Stimulated activated CD8-positive, alpha-beta memory T cell treated with anti-CD3 and anti-CD28 coated beads, Interleukin-12 subunit alpha, Interleukin-12 subunit beta, amount 100 ng/mL, for 4 hours (primary cell): Measurements from ENCODE around the gene UBE2H.
A peak's percentile ranks its signal among the peaks of the same experiment; 100 is the strongest.
"Not testable (repeated sequence)": the region's sequence is repeated elsewhere in the genome, so short reads cannot be mapped to it uniquely, and the experiment has no call there.

Experiments used
- DNase-seq: peaks from one replicate; pipeline ENCODE4 v3.0.0-alpha.2; 2020; ENCODE audit warnings: low read depth

UBE2H gene

DNA sequence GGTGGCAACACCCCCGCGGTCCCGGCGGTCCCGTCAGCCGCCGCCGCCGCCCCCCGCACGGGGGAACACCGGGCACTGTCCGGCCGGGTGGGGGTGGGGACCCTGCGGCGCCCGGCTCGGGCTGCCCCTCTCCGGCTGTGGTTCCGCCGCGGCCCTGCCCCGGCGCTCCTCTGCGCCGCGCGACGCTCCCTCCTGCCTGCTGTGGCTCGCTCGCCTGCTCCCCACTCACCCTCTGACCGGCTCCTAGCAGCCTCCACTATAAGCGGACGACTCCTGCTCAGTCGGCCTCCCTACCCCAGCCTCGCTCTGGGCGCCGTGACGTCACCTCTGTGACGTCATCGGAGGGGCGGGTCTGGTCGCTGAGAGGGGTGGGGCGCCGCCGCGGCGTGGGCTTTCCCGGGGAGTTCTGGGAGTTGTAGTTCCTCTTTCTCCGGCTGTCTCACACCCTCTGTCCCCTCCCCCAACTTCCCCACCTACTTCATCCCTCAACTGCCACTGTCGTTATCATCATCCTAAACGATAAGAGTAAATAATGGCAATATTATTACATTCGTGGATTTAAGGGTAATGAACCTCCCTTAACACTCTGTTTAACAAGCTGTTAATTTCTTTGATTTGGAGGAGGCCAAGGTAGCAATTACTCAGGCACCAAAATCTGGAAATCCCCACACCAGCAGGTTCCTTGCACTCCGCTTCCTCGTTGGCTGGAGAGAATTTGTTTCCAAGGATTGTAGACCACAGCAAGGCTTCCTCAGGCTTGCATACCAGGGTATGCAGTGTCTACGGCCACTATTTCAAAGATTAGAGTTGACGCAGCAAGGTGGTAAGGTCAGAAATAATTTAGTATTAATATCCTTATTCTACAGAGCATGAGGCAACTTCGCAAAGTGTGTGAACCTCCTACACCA, at the start of gene UBE2H:
UBE2H (minus strand) TSS at position 308 of the 908 bp plus-strand sequence. CDS start 405 bp downstream, outside the sequence.
- DNase-seq: peak; percentile 88

DNA sequence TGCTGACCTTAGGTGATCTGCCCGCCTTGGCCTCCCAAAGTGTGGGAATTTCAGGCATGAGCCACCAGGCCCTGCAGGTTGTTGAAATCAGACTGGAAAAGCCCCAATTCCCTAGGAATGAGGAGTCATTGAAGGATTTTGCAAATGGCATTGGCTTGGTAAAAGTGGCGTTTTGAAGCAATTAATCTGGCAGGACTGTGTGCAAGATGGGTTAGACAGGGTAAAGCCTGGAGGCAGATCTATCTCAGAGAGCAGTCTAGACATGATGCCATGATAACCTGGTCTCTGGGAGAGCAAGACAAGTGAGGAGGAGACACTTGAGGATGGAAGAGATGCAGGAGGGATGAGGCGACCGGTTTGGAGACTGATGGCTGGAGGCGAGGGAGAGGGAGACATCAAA, 45.7 kb upstream of the UBE2H start:
- DNase-seq: no peak

DNA sequence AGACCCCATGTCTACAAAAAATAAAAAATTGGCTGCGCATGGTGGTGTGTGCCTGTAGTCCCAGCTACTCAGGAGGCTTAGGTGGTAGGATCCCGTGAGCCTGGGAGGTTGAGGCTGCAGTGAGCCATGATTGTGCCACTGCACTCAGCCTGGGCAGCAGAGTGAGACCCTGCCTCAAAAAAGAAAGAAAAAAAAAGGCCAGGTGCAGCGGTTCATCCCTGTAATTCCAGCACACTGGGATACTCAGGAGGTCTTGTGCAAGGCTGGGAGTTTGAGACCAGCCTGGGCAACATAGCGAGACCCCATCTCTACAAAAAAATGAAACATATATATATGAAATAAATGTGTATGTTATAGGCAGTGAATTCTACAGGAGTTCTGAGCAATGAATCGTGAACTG, 44.5 kb upstream of the UBE2H start:
- no peak for DNase-seq

DNA sequence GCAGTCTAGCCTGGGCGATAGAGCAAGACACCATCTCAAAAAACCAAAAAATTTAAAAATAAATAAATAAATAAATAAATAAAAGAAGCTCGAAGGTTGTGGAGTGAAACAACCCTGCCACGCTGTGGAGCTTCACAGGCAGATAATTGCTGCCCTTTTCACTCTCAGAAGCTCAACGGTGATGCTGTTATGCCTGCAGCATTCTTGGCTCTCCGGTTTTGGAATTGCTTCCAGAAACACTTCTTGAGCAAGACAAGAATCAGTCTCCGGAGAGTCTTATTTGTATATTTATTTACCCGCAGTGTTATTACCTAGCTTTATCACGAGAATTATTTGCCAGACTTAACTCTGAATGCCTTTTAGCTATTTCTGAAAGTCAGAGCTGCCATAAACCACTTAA, 40.5 kb upstream of the UBE2H start:
- DNase-seq: no peak

DNA sequence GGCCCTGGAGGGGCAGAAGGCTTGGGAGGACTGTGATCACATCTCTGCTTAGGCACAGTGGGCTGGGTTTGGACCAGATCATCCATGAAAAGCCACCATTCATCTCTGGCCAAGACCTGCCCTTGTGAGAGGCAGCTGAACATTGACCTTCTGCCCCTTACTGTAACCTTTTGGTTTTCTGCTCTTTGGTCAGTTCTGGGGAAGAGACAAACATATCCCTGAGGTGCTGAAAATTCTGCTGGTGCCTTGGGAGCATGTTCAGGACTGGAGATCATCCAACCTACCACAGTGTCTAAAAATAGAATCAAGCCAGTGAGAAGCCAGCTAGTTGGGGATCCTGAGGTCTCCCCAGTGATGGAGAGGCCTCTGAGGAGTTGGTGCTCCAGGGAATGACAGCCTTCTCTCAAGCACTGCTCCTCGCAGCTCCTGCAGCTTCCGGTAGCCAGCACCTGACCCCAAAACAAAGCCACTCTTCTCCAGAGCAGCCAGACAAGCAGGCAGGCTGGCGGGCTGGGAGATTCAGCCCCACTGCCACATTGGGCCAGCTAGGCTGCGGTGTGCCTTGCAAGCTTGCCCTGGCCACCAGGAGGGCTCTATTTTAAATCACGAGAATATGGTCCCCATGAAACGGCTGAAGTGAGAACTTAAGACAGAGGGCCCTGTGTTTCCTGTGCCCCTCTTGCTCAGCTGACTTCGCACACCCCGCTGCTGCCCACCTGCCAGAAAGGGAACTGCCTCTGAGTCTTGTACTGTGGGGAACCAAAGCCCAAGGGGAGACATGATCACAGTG, 37.8 kb upstream of the UBE2H start:
- no peak for DNase-seq

DNA sequence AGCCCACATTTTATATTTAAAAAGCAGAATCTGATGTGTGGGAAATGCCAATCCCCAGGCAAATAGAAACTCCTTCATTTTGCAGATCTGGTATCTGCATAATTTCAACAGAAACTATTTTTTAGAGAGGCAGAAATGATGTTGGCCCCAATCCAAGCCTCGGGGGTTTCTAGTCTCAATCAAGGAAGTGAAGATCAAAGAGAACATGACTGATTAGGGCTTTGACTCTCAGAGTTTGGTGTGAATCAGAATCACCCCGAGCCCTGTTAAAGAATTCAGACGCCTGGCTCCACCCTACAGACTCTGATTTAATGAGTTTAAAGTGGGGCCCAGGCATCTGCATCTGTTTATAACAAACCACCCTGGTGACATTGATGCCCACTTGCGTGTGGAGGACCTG, 36.7 kb upstream of the UBE2H start:
- no peak for DNase-seq

GRCh38 chr7:129986600-129986999, 33.8 kb upstream of the UBE2H start:
- no peak for DNase-seq

DNA sequence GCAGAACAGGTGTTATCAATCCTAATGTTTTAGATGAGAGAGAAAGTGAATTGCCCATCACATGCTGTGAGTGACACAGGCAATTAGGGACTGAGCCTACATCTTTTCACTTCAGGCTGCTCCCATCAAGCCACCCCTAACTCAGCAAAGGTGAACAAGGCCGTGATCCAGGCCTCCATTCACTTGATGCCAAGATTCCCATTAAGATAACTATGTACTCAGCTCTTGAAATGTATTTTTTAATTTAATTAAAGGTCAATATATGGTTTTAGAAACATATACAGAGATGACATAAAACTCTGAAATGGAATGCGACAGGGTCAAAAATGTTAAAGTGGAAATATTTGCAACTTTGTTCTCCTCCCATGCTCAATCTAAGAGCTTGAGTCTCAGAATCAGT, 27.9 kb upstream of the UBE2H start:
- DNase-seq: no peak

GRCh38 chr7:129975309-129975708, 22.5 kb upstream of the UBE2H start:
- no peak for DNase-seq

DNA sequence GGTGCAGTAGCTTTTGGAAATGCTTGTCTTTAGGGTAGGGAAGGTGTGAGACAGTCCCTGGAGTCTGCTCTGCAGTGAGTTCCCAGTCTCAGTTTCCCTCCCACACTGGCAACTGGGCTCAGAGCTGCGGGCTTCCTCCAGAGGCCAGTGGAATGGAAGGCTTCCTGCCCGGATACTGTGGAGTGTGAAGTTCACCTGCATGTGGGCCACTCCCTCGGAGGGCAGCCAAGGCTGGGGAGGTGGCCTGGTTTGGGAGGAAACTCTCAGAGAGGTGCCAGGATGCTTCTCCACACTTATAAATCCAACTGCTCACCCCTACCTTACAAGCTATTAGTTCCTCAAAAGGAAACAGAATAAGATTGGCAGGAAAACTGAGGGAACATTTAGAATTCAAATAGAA, 18.1 kb upstream of the UBE2H start:
- DNase-seq: no peak

GRCh38 chr7:129969881-129970446, 17.2 kb upstream of the UBE2H start:
- no peak for DNase-seq

GRCh38 chr7:129968592-129969383, 16.0 kb upstream of the UBE2H start:
- no peak for DNase-seq

- not testable (repeated sequence) for DNase-seq
These were observed 7.4 kb upstream of the UBE2H start for GRCh38 chr7:129960204-129960475.

GRCh38 chr7:129959471-129960203, 6.9 kb upstream of the UBE2H start:
- no peak for DNase-seq

GRCh38 chr7:129958643-129959470, 6.1 kb upstream of the UBE2H start:
- no peak for DNase-seq

DNA sequence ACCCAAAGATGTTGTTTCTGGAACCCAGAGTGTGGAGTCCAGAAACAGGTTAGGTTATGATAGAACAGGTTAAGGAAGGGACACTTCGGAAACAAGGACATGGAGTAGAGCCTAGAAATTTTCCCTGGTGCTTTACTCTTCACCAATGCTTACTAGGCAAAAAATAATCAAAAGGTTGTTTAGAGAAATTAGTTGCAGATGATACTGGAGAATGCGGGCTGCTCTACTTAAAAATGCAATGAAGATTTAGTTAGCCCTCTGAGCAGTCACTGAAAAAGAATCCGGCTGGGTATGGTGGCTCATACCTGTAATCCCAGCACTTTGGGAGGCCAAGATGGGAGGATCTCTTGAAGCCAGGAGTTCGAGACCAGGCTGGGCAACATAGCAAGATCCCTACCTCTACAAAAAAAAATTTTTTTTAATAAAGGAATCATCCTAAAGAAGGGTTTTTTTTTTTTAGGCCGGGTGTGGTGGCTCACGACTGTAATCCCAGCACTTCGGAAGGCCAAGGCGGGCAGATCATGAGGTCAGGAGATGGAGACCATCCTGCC, 3.3 kb upstream of the UBE2H start:
- no peak for DNase-seq

- DNase-seq: no peak
These were observed 591 bp downstream of the UBE2H start for GRCh38 chr7:129952086-129952652.

DNA sequence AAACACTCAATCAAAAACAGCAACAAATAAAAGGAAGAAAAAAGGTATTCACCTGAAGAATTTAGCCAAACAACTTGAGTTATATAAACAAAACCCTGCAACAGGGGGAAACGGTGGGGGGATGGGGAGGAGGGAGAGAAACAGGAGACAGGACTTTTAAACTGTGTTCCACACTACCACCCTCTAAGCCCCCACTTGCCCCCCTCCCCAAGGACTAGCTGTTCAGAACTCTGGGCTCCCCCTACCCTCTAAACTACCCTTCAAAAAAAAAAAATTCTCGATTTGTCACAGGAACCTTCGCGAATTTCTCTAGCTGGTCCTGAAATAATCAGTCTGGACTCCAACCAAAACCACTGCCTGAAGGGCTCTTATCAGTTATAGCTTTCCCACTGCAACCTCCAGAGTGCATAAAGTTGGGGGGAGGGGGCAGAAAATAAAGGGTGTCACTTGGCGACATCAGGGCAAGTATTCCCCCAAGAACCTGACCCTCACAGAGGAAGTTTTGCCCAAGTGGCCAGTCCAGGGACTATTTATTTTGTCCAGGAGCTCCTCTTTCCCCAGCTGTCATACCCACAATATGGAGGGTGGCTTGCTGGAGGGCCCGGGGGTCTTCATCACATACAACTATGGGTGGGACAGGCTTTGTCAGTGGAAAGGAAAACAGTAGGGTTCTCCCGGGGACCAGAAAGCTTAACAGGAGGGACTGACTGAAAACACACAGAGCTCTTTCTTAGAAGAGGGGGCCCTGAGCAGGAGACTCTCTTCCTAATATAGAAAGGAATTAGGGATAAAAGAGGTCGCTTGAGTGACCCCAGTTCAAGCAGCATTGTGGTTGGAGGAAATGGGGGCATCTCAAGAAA, 1.3 kb downstream of the UBE2H start:
- no peak for DNase-seq

- DNase-seq: no peak
These were observed 1.9 kb downstream of the UBE2H start for GRCh38 chr7:129950933-129951225.
